Left ventricle myocardium superior (tissue), 1 donor: ENCODE measurements around the gene POU5F2. TPM values are rescaled to one million over a fixed set of nuclear protein-coding genes. Genes with fewer than 3 reads are reported as not detected.

Source experiments
- ATAC-seq: fragments of 200-7000 bp; cut with Tn5 transposase; one replicate; pipeline ENCODE4 v1.9.1; 2020; ENCODE audit warnings: mild to moderate bottlenecking, moderate library complexity
- DNase-seq: peaks from one replicate; pipeline ENCODE4 v3.0.0-alpha.2; 2020
- intact Hi-C: fragments of 100-400 bp; cut with micrococcal nuclease; formaldehyde crosslinking; loops from one replicate; pipeline ENCODE4 v1.11.0; 2022
- long read RNA-seq: library from polyadenylated mRNA; unstranded; transcript quantifications from one replicate; pipeline ENCODE4 v2.0.0, GENCODE V29; 2021
- total RNA-seq: library from RNA; stranded (reverse); fragmentation: NEBNext Ultra II Directional; extraction: Animal tissue kit (Norgen Biotek cat#: 25700); gene quantifications from one replicate; pipeline ENCODE4 v1.2.1, GENCODE V29; 2021
- donor health status: DM: no; HTN: yes; CAD: no; lungs with severe emphysema.

The POU5F2 gene
- 0.30 TPM for total RNA-seq
- long read RNA-seq, result 0 reads

- no peak for DNase-seq
- no peak for ATAC-seq
- intact Hi-C loops, result no loop called here
Observed at GRCh38 chr5:93741136-93741811, at the start of gene POU5F2. Gene POU5F2, minus strand, starts transcription at chr5:93741600. Its CDS starts 37 bp downstream, at chr5:93741563.

DNA sequence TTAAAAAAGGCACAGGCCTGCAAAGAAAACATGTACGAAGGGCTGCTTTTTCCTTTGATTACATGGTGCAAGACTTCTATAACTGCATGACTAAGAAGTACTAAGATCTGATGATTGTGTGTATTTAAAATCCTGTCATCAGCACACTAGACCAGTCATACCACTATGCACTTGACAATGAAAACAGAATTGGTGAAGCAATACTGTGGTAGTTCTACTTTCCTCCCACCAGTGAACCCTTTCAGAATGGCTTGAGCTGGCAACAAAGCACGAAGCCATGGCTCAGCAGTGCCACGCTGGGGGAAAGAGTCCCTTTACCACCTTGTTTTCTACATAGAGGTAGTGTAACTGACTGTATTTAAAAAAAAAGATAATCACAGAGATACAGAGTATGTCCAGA is 49.0 kb upstream of the POU5F2 start:
- intact Hi-C loops, result no loop called here
- ATAC-seq (no peak), DNase-seq (no peak)

- intact Hi-C loops, result no loop called here
- DNase-seq, result no peak
Observed at GRCh38 chr5:93789173-93790067, 48.0 kb upstream of the POU5F2 start.

GRCh38 chr5:93787598-93787997 is 46.2 kb upstream of the POU5F2 start:
- intact Hi-C loops, result no loop called here
- ATAC-seq (no peak), DNase-seq (no peak)

More at GRCh38 chr5:93789173-93790067, 48.0 kb upstream of the POU5F2 start:
- no peak for ATAC-seq

DNA sequence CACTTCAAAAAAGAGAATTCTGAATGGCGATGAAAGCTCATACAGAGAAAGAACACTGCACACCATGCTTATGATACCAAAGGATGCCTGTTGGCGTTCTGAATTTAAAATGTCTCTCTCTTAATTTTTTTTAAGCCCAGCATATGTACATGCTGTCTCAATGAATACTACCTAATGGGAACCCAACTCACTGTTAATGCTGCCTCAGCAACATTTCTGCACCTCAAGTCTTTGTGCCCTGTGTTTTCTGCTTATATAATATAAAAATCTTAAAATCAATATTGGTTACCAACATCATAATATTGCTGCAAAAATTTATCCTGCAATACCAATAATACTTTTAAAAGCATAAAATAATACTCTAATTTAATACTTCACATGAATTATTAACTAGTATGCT is 44.1 kb upstream of the POU5F2 start:
- intact Hi-C loops, result no loop called here
- no peak for DNase-seq
- ATAC-seq, result no peak

- DNase-seq, result no peak
- intact Hi-C loops, result no loop called here
- ATAC-seq, result no peak
Observed at GRCh38 chr5:93782978-93783377, 41.6 kb upstream of the POU5F2 start.

DNA sequence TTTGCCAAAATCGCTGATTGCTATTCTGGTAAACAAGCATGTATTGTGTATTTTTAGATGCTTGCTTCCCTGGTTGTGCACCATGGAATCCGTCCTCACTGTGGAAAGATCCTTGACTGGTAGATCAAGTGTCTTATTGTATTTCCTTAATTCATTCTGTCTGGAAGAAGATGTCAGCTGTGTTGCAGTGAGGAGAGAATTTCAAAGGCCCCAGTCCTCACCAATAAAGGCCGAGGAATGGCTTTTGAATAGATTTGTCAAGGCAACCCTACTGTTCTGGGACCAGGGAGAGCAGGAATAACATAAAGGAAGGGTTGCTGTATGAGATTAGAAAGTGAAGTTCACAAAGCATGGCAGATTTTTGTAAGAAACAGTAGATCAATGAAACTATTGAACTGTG is 36.2 kb upstream of the POU5F2 start:
- ATAC-seq (no peak), DNase-seq (no peak)
- intact Hi-C loops, result no loop called here

DNA sequence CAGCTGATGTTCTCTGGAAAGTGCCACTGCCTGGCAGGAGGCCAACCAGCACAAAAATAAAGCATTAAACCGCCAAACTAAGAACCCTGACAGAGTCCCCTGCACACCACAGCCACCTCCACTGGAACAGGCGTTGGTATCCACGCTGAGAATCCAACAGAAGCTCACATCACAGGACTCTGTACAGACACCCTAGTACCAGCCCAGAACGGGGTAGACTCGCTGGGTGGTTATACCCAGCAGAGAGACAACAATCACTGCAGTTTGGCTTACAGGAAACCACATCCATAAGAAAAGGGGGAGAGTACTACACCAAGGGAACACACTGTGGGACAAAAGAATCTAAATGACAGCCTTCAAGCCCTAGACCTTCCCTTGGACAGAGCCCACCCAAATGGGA is 15.0 kb upstream of the POU5F2 start:
- DNase-seq (no peak), ATAC-seq (no peak)
- intact Hi-C loops, result no loop called here

GRCh38 chr5:93755716-93756115 is 14.3 kb upstream of the POU5F2 start:
- no peak for DNase-seq
- intact Hi-C loops, result no loop called here
- no peak for ATAC-seq

GRCh38 chr5:93748875-93749397 is 7.5 kb upstream of the POU5F2 start:
- no peak for DNase-seq
- intact Hi-C loops, result no loop called here
- ATAC-seq, result no peak

GRCh38 chr5:93746406-93747056 is 5.1 kb upstream of the POU5F2 start:
- ATAC-seq (no peak), DNase-seq (no peak)
- intact Hi-C loops, result no loop called here

DNA sequence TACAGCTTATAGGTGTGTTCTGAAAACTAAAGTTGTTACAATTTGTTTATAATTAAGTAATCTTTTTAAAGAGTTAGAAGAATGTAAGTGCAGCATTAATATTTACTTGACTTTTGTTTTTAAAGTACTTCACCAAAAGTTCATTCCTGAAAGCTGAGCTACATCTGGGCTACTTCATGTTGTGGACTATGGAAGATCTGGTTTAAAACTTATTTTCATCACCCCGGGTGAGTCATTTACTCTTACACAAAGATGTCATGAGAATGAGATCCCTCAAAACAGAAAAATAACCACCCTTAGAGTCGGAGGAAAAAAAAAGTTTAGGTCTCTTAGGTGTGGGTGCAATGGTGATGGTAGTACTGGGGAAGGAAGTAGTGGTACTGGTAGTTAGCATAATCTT is 5.1 kb downstream of the POU5F2 start:
- ATAC-seq (no peak), DNase-seq (no peak)
- intact Hi-C loops, result no loop called here

- no peak for ATAC-seq
Observed at GRCh38 chr5:93735378-93735777, 6.0 kb downstream of the POU5F2 start.

DNA sequence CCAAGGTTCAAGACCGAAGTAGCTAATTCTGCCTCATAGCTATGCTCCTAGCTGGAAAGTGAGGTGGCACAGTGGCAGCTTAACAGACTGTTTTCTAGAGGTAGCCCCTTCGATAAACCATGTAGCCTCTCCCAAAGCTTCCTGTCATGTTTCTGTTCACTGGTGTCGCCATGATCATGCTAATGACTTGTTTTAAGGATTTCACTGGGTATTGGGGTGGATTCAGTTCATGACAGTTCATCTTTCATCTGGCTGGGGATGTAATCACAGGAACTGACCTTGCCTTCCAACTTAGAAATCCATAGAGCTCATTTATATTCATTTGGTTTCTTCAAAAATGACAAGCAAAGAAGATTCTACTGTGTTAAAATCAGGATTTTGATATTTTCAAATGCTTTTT is 9.4 kb downstream of the POU5F2 start:
- DNase-seq (no peak), ATAC-seq (no peak)
- intact Hi-C loops, result no loop called here

More at GRCh38 chr5:93735378-93735777, 6.0 kb downstream of the POU5F2 start:
- no peak for DNase-seq
- intact Hi-C loops, result no loop called here

DNA sequence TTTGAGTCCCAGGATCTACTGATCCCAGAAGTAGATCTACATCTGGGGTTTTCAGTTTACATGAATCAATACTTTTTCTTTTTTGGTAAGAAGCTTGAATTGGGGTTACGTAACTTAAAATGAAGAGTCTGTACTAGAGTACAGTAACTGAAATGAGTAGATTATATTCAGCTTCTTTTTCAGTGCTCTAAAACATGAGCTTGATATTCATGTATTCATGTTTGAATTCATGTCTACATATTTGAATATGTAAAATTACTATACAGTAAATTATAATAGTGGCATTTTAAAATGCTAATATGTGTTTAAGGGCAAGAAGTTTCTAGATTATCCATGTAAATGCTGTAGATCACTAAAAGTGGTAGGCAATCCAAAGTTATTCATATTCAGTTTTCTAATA is 14.8 kb downstream of the POU5F2 start:
- intact Hi-C loops, result no loop called here
- ATAC-seq (no peak), DNase-seq (no peak)

GRCh38 chr5:93724791-93725190 is 16.6 kb downstream of the POU5F2 start:
- ATAC-seq (no peak), DNase-seq (no peak)
- intact Hi-C loops, result no loop called here

- no peak for ATAC-seq
- intact Hi-C loops, result no loop called here
Observed at GRCh38 chr5:93723681-93724080, 17.7 kb downstream of the POU5F2 start.

GRCh38 chr5:93723005-93723404 is 18.4 kb downstream of the POU5F2 start:
- intact Hi-C loops, result no loop called here
- DNase-seq (no peak), ATAC-seq (no peak)

More at GRCh38 chr5:93723681-93724080, 17.7 kb downstream of the POU5F2 start:
- no peak for DNase-seq

- DNase-seq (no peak), ATAC-seq (no peak)
- intact Hi-C loops, result no loop called here
Observed at GRCh38 chr5:93722588-93722987, 18.8 kb downstream of the POU5F2 start.

- DNase-seq (no peak), ATAC-seq (no peak)
- intact Hi-C loops, result no loop called here
Observed at GRCh38 chr5:93721511-93721910, 19.9 kb downstream of the POU5F2 start.
